Fibroblast of villous mesenchyme (primary cell): ENCODE data around the gene RETREG1. TPM values are rescaled to one million over a fixed set of nuclear protein-coding genes. Genes with fewer than 3 reads are reported as not detected.

Source experiments
- DNase-seq: peaks from one replicate; pipeline ENCODE4 v3.0.0-alpha.2; 2010; ENCODE audit warnings: low read depth
- H3K4me3 ChIP-seq: 2 replicates; pipeline ENCODE4 v1.5.1; 2011; ENCODE audit warnings: low read depth, mild to moderate bottlenecking, low read length
- CTCF ChIP-seq: IDR thresholded peaks from 2 replicates; pipeline ENCODE4 v1.5.1; 2012; ENCODE audit warnings: low read depth, mild to moderate bottlenecking, low read length; ENCODE audit not compliant: insufficient read depth
- total RNA-seq: library from RNA; depleted of rRNA; stranded (reverse); fragments of >200 nt; gene quantifications from 2 replicates; pipeline ENCODE4 v1.2.3, GENCODE V29; 2012

Gene RETREG1
- total RNA-seq, 1 donor: 1.7 TPM

GRCh38 chr5:16464664-16465543 is 151.9 kb downstream of the RETREG1 start:
- H3K4me3 ChIP-seq: peak overlapping the region; percentile 95
- no peak for DNase-seq
- TF ChIP-seq CTCF: no peak

GRCh38 chr5:16464231-16464630 is 152.6 kb downstream of the RETREG1 start:
- TF ChIP-seq CTCF: no peak
- no peak for DNase-seq
- peak overlapping the region; percentile 95 for H3K4me3 ChIP-seq

GRCh38 chr5:16461782-16462181 is 155.0 kb downstream of the RETREG1 start:
- no peak overlapping the region for H3K4me3 ChIP-seq
- peak; percentile 95 for DNase-seq
- no peak for TF ChIP-seq CTCF

- H3K4me3 ChIP-seq: peak overlapping the region; percentile 0
- no peak for TF ChIP-seq CTCF
- DNase-seq: peak; percentile 60
Measured at GRCh38 chr5:16461026-16461425, 155.8 kb downstream of the RETREG1 start.

GRCh38 chr5:16459451-16459850 is 157.3 kb downstream of the RETREG1 start:
- DNase-seq: no peak
- no peak for TF ChIP-seq CTCF

GRCh38 chr5:16457853-16458252 is 158.9 kb downstream of the RETREG1 start:
- no peak for DNase-seq
- no peak for TF ChIP-seq CTCF
- H3K4me3 ChIP-seq: no peak overlapping the region

More at GRCh38 chr5:16459451-16459850, 157.3 kb downstream of the RETREG1 start:
- H3K4me3 ChIP-seq: no peak overlapping the region
